H1 (cell line): ENCODE data around the gene MIR17HG. TPM values are rescaled to one million over a fixed set of nuclear protein-coding genes. Genes with fewer than 3 reads are reported as not detected.

ENCODE experiments used
- CTCF ChIA-PET: fragments of 300-600 bp; sonication (Branson Sonifier 250); formaldehyde crosslinking; loops from one replicate; lab custom pipeline; 2021; ENCODE audit not compliant: partially characterized antibody; lab: Charles Lee
- POLR2A ChIA-PET: fragments of 300-600 bp; sonication (Branson Sonifier 250); formaldehyde crosslinking; loops from one replicate; lab custom pipeline; 2021; ENCODE audit warnings: inconsistent platforms; ENCODE audit not compliant: partially characterized antibody; lab: Charles Lee
- DNase-seq, 2 experiments: peaks; one replicate each; pipeline versions ENCODE4 v3.0.0 to v3.0.0-alpha.2; 2010 to 2022; ENCODE audit warnings: low spot score in 2 of 2, low read depth in 1 of 2, mixed read lengths in 1 of 2
- FAIRE-seq: peaks from 2 replicates; lab custom pipeline; 2011; peaks lifted over from hg19 to GRCh38; lab: Jason Lieb, UNC
- H2AFZ ChIP-seq: 2 replicates; pipeline ENCODE4 v1.8.1; 2012; ENCODE audit warnings: low read length, inconsistent platforms
- H2AK5ac ChIP-seq: 2 replicates; pipeline ENCODE4 v1.6.1; 2013; ENCODE audit warnings: low read depth, low read length
- H2BK120ac ChIP-seq: replicated peaks from 2 replicates; pipeline ENCODE3; 2013; ENCODE audit warnings: low read depth, low read length, inconsistent platforms
- H2BK12ac ChIP-seq: 2 replicates; pipeline ENCODE4 v1.6.1; 2013; ENCODE audit warnings: low read depth, low read length
- H2BK15ac ChIP-seq: 2 replicates; pipeline ENCODE4 v1.6.1; 2013; ENCODE audit warnings: low read length
- H2BK20ac ChIP-seq: 2 replicates; pipeline ENCODE4 v1.6.1; 2013; ENCODE audit warnings: low read length
- H2BK5ac ChIP-seq: 2 replicates; pipeline ENCODE4 v1.6.1; 2013; ENCODE audit warnings: low read depth, low read length
- H3K14ac ChIP-seq: 2 replicates; pipeline ENCODE4 v1.6.1; 2013; ENCODE audit warnings: inconsistent platforms; ENCODE audit not compliant: insufficient read length
- H3K18ac ChIP-seq: 2 replicates; pipeline ENCODE4 v1.6.1; 2013; ENCODE audit warnings: low read length; ENCODE audit errors: extremely low read depth
- H3K23ac ChIP-seq: 2 replicates; pipeline ENCODE4 v1.6.1; 2013; ENCODE audit warnings: inconsistent platforms; ENCODE audit not compliant: insufficient read length
- H3K23me2 ChIP-seq: 2 replicates; pipeline ENCODE4 v1.6.1; 2013; ENCODE audit warnings: low read depth, low read length
- H3K27ac ChIP-seq: 2 replicates; pipeline ENCODE4 v1.6.1; 2011; ENCODE audit warnings: low read depth, low read length, inconsistent platforms
- H3K27me3 ChIP-seq, 4 experiments: replicated peaks in 1 of 4; 1 replicate in 1 of 4; 2 replicates in 3 of 4; pipeline versions ENCODE4 v1.6.1 to v1.8.1; 2011 to 2013; ENCODE audit warnings: low read length in 3 of 4, mild to moderate bottlenecking in 3 of 4, inconsistent platforms in 2 of 4, mixed read lengths in 2 of 4, moderate library complexity in 1 of 4; ENCODE audit not compliant: control insufficient read depth in 3 of 4, insufficient read depth in 3 of 4; ENCODE audit errors: extremely low read depth in 1 of 4
- H3K36me3 ChIP-seq, 4 experiments: 2 replicates each; pipeline versions ENCODE4 v1.6.1 to v1.8.1; 2011 to 2013; ENCODE audit warnings: mild to moderate bottlenecking in 4 of 4, low read length in 3 of 4, moderate library complexity in 2 of 4, control low read depth in 1 of 4, inconsistent platforms in 1 of 4; ENCODE audit not compliant: insufficient read depth in 4 of 4, control insufficient read depth in 2 of 4
- H3K4ac ChIP-seq: replicated peaks from 2 replicates; pipeline ENCODE3; 2013; ENCODE audit warnings: low read length, low read depth, mixed read lengths, inconsistent platforms; ENCODE audit not compliant: insufficient read length
- H3K4me1 ChIP-seq, 4 experiments: replicated peaks in 1 of 4; 1 replicate in 1 of 4; 2 replicates in 3 of 4; pipeline versions ENCODE4 v1.6.1 to v1.8.1; 2011 to 2013; ENCODE audit warnings: low read length in 3 of 4, inconsistent platforms in 2 of 4, mixed read lengths in 1 of 4; ENCODE audit not compliant: insufficient read depth in 4 of 4, control insufficient read depth in 3 of 4
- H3K4me2 ChIP-seq, 2 experiments: 2 replicates each; pipeline versions ENCODE4 v1.6.1 to v1.8.1; 2011 to 2013; ENCODE audit warnings: low read depth in 2 of 2, low read length in 2 of 2, control low read depth in 1 of 2, inconsistent platforms in 1 of 2, mild to moderate bottlenecking in 1 of 2; ENCODE audit not compliant: insufficient read depth in 1 of 2
- H3K4me3 ChIP-seq, 4 experiments: fragments of 200-600, 300-600 bp in 1 of 4; sonication (generic), shearing (Covaris generic), sonication (Bioruptor Twin) in 1 of 4; 2 replicates each; pipeline versions ENCODE4 v1.5.1 to v1.8.1; 2011 to 2016; ENCODE audit warnings: low read length in 4 of 4, low read depth in 3 of 4, control low read depth in 2 of 4, inconsistent platforms in 2 of 4, mild to moderate bottlenecking in 2 of 4, mixed read lengths in 1 of 4, moderate library complexity in 1 of 4; ENCODE audit not compliant: insufficient read depth in 2 of 4; ENCODE audit errors: extremely low read depth in 1 of 4
- H3K56ac ChIP-seq: replicated peaks from 2 replicates; pipeline ENCODE3; 2013; ENCODE audit warnings: low read depth, mild to moderate bottlenecking, mixed read lengths, low read length, inconsistent platforms; ENCODE audit not compliant: insufficient read length
- H3K79me1 ChIP-seq: 2 replicates; pipeline ENCODE4 v1.6.1; 2013; ENCODE audit warnings: low read depth, low read length, control low read depth
- H3K79me2 ChIP-seq, 2 experiments: 2 replicates each; pipeline versions ENCODE4 v1.6.1 to v1.8.1; 2012 to 2013; ENCODE audit warnings: low read length in 2 of 2, mild to moderate bottlenecking in 2 of 2, inconsistent platforms in 1 of 2; ENCODE audit not compliant: insufficient read depth in 2 of 2, control insufficient read depth in 1 of 2
- H3K9ac ChIP-seq, 4 experiments: replicated peaks in 1 of 4; 1 replicate in 1 of 4; 2 replicates in 3 of 4; pipeline versions ENCODE4 v1.6.1 to v1.8.1; 2011 to 2013; ENCODE audit warnings: low read depth in 3 of 4, low read length in 3 of 4, control low read depth in 2 of 4, mild to moderate bottlenecking in 2 of 4, moderate library complexity in 2 of 4, inconsistent platforms in 1 of 4; ENCODE audit errors: extremely low read depth in 1 of 4
- H3K9me3 ChIP-seq, 2 experiments: 2 replicates each; pipeline versions ENCODE4 v1.6.1 to v1.8.1; 2012 to 2013; ENCODE audit warnings: mild to moderate bottlenecking in 2 of 2, moderate library complexity in 2 of 2, control low read depth in 1 of 2, inconsistent platforms in 1 of 2, low read depth in 1 of 2, low read length in 1 of 2, mixed read lengths in 1 of 2; ENCODE audit not compliant: insufficient read depth in 2 of 2
- H4K20me1 ChIP-seq, 2 experiments: replicated peaks in 1 of 2; 2 replicates each; pipeline versions ENCODE3 to v1.8.1; 2011 to 2013; ENCODE audit warnings: inconsistent platforms in 2 of 2, low read length in 2 of 2, mild to moderate bottlenecking in 1 of 2; ENCODE audit not compliant: insufficient read depth in 2 of 2, control insufficient read depth in 1 of 2
- H4K5ac ChIP-seq: 2 replicates; pipeline ENCODE4 v1.6.1; 2013; ENCODE audit warnings: low read length, low read depth, mixed read lengths, inconsistent platforms; ENCODE audit not compliant: insufficient read length
- H4K8ac ChIP-seq: 2 replicates; pipeline ENCODE4 v1.8.0; 2013; ENCODE audit warnings: mild to moderate bottlenecking, moderate library complexity, low read length, inconsistent platforms; ENCODE audit not compliant: insufficient read depth; ENCODE audit errors: extremely low read depth
- H4K91ac ChIP-seq: replicated peaks from 2 replicates; pipeline ENCODE3; 2013; ENCODE audit warnings: low read length, mixed read lengths, inconsistent platforms; ENCODE audit not compliant: insufficient read length
- JUN ChIP-seq: IDR thresholded peaks from 2 replicates; pipeline ENCODE4 v1.6.1; 2011; ENCODE audit warnings: low read depth, mild to moderate bottlenecking, improper control_type of control experiment, low read length
- JUND ChIP-seq: IDR thresholded peaks from 2 replicates; pipeline ENCODE4 v1.6.1; 2011; ENCODE audit warnings: mild to moderate bottlenecking, improper control_type of control experiment, low read length
- KDM1A ChIP-seq: fragments of 200-600, 300-600 bp; sonication (generic); IDR thresholded peaks from 2 replicates; pipeline ENCODE4 v1.7.1; 2016; ENCODE audit warnings: mild to moderate bottlenecking, low read length, borderline replicate concordance
- POLR2A ChIP-seq, 2 experiments: IDR thresholded peaks; 1 replicate in 1 of 2; 2 replicates in 1 of 2; pipeline ENCODE4 v1.6.1; 2011; ENCODE audit warnings: low read depth in 2 of 2, low read length in 2 of 2, mild to moderate bottlenecking in 2 of 2; ENCODE audit errors: control extremely low read depth in 1 of 2
- RAD21 ChIP-seq, 2 experiments: IDR thresholded peaks in 1 of 2; conservative IDR thresholded peaks in 1 of 2; 2 replicates each; pipeline ENCODE4 v1.6.1; 2011; ENCODE audit warnings: low read depth in 2 of 2, low read length in 2 of 2, improper control_type of control experiment in 1 of 2, inconsistent platforms in 1 of 2, mild to moderate bottlenecking in 1 of 2, moderate library complexity in 1 of 2
- SAP30 ChIP-seq: fragments of 300-600 bp; sonication (generic); IDR thresholded peaks from 2 replicates; pipeline ENCODE4 v1.7.1; 2012; ENCODE audit warnings: low read length, moderate library complexity, mild to moderate bottlenecking, inconsistent platforms; ENCODE audit not compliant: insufficient read depth, insufficient replicate concordance
- TAF1 ChIP-seq: IDR thresholded peaks from 2 replicates; pipeline ENCODE4 v1.6.1; 2011; ENCODE audit warnings: mild to moderate bottlenecking, low read depth, low read length
- WGBS, 2 experiments: shearing (Covaris generic) in 1 of 2; methylation state at CpG; one replicate each; pipeline versions ENCODE4 v1.1.6 to v1.1.7; 2013 to 2015; ENCODE audit warnings: low lambda C conversion rate in 2 of 2, mixed read lengths in 2 of 2, inconsistent platforms in 1 of 2, low coverage in 1 of 2, missing lambda C conversion rate in 1 of 2; ENCODE audit not compliant: insufficient replicate concordance in 2 of 2, insufficient coverage in 1 of 2, insufficient read length in 1 of 2; ENCODE audit errors: extremely low coverage in 1 of 2, missing lambda C conversion rate in 1 of 2; 5-methylcytosine and 5-hydroxymethylcytosine counted together
- polyA plus RNA-seq, 7 experiments: library from polyadenylated mRNA; depleted of rRNA in 3 of 7; stranded (reverse) in 5 of 7; unstranded in 2 of 7; fragments of >200 nt in 5 of 7; fragments of 200-250 nt in 2 of 7; gene quantifications; 1 replicate in 5 of 7; 2 replicates in 1 of 7; 4 replicates in 1 of 7; pipeline versions ENCODE4 v1.2.1 to v1.2.3, GENCODE V29; 2011 to 2013; ENCODE audit warnings: missing spikeins in 2 of 7, mixed read lengths in 2 of 7
- total RNA-seq: library from RNA; stranded (reverse); fragmentation: NEBNext Ultra II Directional; extraction: Animal tissue kit (Norgen Biotek cat#: 25700); gene quantifications from 2 replicates; pipeline ENCODE4 v1.2.1, GENCODE V29; 2021
- TF ChIP-seq, protein P1 (sequence below): IDR thresholded peaks from 2 replicates; pipeline ENCODE4 v1.6.1; 2012; ENCODE audit warnings: inconsistent platforms

Gene MIR17HG
- total and polyA plus RNA-seq, 2 of the 8 experiments (the other 6 are each of a cell fraction or from before 2014, with no cell fraction given): 11.5 to 36.9 TPM

DNA sequence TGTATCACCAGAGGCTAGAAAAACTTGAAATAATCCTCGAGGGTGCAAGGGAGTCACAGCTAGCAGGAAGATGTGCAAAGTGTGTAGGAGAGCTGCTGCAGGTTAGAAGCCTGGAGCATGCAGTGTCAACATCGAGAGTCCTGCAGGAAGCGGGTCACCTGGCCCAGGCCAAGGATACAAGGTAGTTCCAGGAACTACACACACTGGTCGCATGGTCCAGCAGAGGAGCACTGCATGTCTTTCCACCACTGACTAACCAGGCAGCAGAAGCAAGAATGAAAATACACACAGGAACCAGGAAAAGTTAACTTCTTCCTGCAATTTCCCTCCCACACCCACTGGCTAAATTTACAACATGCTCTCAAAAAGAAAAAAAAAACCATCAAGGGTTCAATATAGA lies 36.0 kb upstream of the MIR17HG start:
- H4K91ac ChIP-seq: no peak overlapping the region
- POLR2A ChIA-PET: interaction anchor here (1.0 to 1.1 kb wide), 2 partner anchors 10 to 35 kb away, joined by 3 read pairs; no protein-coding TSS in a partner anchor
- H2AK5ac ChIP-seq: no peak overlapping the region
- no peak for TF ChIP-seq JUND
- TF ChIP-seq KDM1A: no peak
- TF ChIP-seq SAP30: no peak
- TF ChIP-seq, protein P1, sequence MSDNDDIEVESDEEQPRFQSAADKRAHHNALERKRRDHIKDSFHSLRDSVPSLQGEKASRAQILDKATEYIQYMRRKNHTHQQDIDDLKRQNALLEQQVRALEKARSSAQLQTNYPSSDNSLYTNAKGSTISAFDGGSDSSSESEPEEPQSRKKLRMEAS: no peak
- TF ChIP-seq TAF1: no peak
- no peak for TF ChIP-seq RAD21 (IDR thresholded peaks at IDR 0.05 in 1 of 2, conservative IDR thresholded peaks at IDR 0.05 in 1 of 2; ENCODE audit: low read depth in 2 of 2, low read length in 2 of 2)
- no peak for TF ChIP-seq JUN
- TF ChIP-seq POLR2A (IDR thresholded peaks at IDR 0.05; ENCODE audit: control extremely low read depth in 1 of 2, low read depth in 2 of 2, low read length in 2 of 2): no peak
- FAIRE-seq (no peak), DNase-seq (no peak)
- 0 out of 2 replicates have a peak overlapping the region, but pooled peaks have one; percentile 42 for H2AFZ ChIP-seq
- no peak overlapping the region for H3K14ac ChIP-seq
- H3K36me3 ChIP-seq: no peaks in the 10 kb centered on the region
- no peaks in the 10 kb centered on the region for H3K9me3 ChIP-seq
- no peak overlapping the region for H3K27ac ChIP-seq
- no peak overlapping the region for H4K5ac ChIP-seq
- no peak overlapping the region for H2BK120ac ChIP-seq
- H3K4ac ChIP-seq: no peak overlapping the region
- no peak overlapping the region for H2BK20ac ChIP-seq
- WGBS, 2 experiments: 93% methylated on average over 4 of the region's 4 CpGs; no CpG with 5 or more reads in 1 of the 2 experiments
- no peaks in the 10 kb centered on the region for H3K79me1 ChIP-seq
- H3K23ac ChIP-seq: no peak overlapping the region
- no peak overlapping the region for H3K9ac ChIP-seq
- H3K4me3 ChIP-seq: no peak overlapping the region
- H3K4me2 ChIP-seq: no peak overlapping the region
- no peak overlapping the region for H3K18ac ChIP-seq
- H3K56ac ChIP-seq: no peak overlapping the region
- no peak overlapping the region; the same call in 1 of the 2 replicates for H4K8ac ChIP-seq
- no peaks in the 10 kb centered on the region for H3K4me1 ChIP-seq
- H2BK15ac ChIP-seq: no peak overlapping the region
- H4K20me1 ChIP-seq: no peaks in the 10 kb centered on the region
- no peaks in the 10 kb centered on the region for H3K79me2 ChIP-seq
- H2BK12ac ChIP-seq: no peak overlapping the region
- H2BK5ac ChIP-seq: no peak overlapping the region
- H3K27me3 ChIP-seq: no peaks in the 10 kb centered on the region
- no peaks in the 10 kb centered on the region for H3K23me2 ChIP-seq
- CTCF ChIA-PET: interaction anchor here (1.1 to 1.8 kb wide), 3 partner anchors 34 to 336 kb away, joined by 3 to 6 read pairs (median 3); no protein-coding TSS in a partner anchor
